Thyroid gland (tissue), 4 donors: Measurements from ENCODE around the gene MTHFS.

Experiments used
- POLR2A ChIP-seq, 2 donors: fragments of 450-650 bp; IDR thresholded peaks; one replicate each; pipeline ENCODE4 v1.6.1; 2017; ENCODE audit warnings: antibody characterized with exemption in 2 of 2, mild to moderate bottlenecking in 2 of 2, moderate library complexity in 1 of 2
- TF ChIP-seq, protein P1 (sequence below), 6 experiments: fragments of 200-600 bp in 3 of 6; fragments of 450-650 bp in 3 of 6; sonication (generic) in 3 of 6; IDR thresholded peaks; one replicate each; pipeline ENCODE4 v1.5.1; 2016 to 2019; ENCODE audit warnings: antibody characterized with exemption in 6 of 6, mild to moderate bottlenecking in 2 of 6, inconsistent platforms in 1 of 6, moderate library complexity in 1 of 6

DNA sequence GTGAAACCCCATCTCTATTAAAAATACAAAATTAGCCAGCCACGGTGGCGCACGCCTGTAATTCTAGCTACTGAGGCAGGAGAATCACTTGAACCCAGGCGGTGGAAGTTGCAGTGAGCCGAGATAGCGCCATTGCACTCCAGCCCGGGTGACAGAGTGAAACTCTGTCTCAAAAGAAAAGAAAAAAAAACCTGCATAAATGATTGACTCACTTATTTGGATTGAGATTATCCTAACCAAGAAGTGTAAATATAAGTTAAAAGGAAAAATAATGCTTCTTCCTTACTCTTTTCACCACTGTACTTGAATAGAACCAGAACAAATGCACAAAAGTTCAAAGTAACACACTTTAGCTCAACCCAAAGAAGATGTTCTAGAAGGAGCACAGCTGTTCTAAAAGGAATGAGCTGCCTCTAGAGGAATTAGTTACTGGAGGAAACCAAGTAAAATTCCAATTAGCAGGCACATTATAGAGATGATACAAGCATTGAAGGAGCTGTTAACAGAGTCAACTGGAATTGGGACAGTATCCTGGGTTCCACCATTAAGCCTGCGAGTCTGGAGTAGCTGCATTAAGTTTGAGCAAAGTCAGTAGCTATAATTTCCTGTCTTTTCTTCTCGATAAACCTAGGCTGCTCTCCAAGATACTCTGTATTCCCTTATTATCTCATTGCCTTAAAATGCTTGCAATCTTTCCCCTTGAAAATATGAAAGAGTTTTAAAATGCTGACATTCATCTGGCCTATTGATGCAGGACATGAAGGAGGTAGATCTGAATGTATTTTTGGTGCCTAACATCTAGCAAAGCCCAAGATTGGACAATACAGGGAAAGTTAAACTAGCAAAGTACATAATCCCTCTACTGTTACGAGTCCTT is 9.5 kb downstream of the MTHFS start:
- TF ChIP-seq, protein P1, sequence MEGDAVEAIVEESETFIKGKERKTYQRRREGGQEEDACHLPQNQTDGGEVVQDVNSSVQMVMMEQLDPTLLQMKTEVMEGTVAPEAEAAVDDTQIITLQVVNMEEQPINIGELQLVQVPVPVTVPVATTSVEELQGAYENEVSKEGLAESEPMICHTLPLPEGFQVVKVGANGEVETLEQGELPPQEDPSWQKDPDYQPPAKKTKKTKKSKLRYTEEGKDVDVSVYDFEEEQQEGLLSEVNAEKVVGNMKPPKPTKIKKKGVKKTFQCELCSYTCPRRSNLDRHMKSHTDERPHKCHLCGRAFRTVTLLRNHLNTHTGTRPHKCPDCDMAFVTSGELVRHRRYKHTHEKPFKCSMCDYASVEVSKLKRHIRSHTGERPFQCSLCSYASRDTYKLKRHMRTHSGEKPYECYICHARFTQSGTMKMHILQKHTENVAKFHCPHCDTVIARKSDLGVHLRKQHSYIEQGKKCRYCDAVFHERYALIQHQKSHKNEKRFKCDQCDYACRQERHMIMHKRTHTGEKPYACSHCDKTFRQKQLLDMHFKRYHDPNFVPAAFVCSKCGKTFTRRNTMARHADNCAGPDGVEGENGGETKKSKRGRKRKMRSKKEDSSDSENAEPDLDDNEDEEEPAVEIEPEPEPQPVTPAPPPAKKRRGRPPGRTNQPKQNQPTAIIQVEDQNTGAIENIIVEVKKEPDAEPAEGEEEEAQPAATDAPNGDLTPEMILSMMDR (IDR thresholded peaks at IDR 0.05) = no peak
- no peak for TF ChIP-seq POLR2A (IDR thresholded peaks at IDR 0.05)
